ENCODE data around the gene GPAT2.
"Not testable (repeated sequence)": the region's sequence is repeated elsewhere in the genome, so short reads cannot be mapped to it uniquely, and the experiment has no call there.

GPAT2 gene

DNA sequence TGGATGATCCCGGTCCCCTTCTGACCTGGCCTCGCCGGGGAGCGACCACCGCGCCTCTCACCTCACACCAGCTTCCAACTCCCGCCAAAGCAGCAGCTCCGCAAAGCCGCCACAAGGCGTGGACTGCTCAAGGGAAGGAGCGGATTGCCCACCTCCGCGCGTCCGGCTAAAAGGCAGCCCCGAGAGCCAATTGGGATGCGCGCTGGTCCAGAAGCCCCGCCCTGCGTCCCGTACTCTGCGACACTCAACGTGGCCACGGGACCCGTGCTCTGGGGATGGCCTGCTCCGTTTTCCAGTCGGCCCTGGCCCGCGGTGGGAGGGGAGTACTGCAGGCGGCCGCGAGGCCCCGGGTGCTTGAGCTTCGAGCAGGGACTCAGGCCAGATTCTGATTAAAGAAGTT, at the start of gene GPAT2:
TSS of gene GPAT2 (minus strand) at position 125 of the 400 bp plus-strand sequence. CDS start 2,557 bp downstream, outside the sequence.
- DNase-seq (ENCODE audit: low spot score), result not testable (repeated sequence)

- DNase-seq (ENCODE audit: low spot score), result no peak
Observed at GRCh38 chr2:96083989-96084857, 49.5 kb upstream of the GPAT2 start.

GRCh38 chr2:96083064-96083939, 48.6 kb upstream of the GPAT2 start:
- no peak for DNase-seq (ENCODE audit: low spot score)

DNA sequence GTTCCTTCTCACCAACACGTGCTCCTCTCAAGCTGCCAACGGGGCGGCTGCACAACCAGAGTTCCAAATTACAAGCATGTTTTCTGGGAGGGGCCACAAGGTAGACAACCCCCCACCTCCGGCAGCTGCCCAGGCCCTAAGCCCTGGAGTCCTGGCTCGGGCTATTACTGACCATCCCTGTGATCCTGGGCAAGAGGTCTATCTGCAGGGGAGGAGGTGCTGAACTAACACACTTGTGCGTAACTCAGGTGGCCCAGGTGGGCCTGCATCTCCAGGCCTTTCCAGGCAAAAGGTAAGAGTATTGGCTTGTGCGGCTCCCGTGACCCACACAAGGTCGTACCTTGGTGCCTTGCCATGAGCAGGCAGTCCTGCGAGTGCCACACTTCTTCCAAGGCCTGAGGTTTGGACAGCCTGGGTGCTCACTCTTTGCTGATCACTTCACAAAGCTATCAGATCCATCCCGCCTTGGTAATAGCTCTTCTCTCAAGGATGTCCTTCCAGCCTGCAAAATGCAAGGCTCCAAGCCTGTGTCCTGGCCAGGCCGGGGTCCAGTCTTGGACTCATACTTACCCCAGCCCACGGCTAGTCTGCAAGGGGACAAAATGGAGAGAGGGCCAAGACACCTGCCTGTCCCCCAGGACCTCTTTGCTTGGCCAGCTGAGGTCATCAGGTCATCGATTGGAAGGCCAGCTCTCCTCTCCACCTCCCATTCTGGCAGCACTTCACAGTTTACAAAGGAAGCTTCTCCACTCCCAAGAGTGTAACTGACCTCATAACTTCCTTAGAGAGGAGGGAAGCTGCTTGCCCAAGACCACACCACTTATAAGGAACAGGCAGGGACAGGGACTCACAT, 47.7 kb upstream of the GPAT2 start:
- no peak for DNase-seq (ENCODE audit: low spot score)

GRCh38 chr2:96081042-96081441, 46.3 kb upstream of the GPAT2 start:
- no peak for DNase-seq (ENCODE audit: low spot score)

DNA sequence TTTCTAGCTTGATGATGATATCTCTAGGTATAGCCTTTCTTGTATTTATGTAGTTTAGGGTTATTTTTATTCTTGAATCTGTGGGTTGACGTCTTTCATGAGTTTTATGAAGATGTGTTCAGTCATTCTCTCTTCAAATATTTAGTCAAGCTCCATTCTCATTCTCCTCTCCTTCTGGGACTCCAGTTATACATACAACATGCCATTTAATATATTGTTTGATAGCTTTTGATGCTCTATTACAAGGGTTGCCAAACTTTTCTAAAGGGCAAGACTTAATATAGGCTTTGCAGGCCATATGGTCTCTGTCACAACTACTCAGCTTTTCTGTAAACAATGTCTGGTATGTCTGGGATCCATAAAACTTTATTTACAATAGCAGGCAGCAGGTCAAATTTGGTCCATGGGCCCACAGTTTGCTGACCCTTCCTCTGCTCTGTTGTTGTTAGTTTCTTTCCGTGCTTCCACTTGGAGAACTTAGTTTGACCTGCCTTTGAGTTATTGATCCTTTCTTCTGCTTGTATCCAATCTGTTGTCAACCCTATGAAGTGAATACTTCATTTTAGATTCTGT, 40.6 kb upstream of the GPAT2 start:
- no peak for DNase-seq (ENCODE audit: low spot score)

DNA sequence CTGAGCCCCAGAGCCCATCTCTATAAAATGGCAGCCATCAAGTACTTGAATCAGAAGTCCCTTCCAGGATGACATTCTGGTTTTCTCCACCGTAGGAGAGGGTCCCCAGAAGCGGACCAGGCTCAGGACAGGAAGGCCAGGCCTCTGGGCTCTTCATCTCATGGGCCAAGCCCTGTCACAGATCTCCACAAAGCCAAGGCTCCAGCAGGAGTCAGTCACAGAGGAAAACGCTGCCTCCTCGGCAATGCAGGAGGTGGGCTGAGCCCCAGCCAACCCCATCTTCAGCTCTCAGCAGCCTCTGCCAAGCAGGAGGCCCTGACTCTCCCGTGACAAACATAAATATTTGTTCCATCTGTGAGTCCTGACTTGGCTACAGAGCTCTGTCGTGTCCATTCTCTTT, 39.4 kb upstream of the GPAT2 start:
- no peak for DNase-seq (ENCODE audit: low spot score)

- no peak for DNase-seq (ENCODE audit: low spot score)
Observed at GRCh38 chr2:96073170-96073775, 38.6 kb upstream of the GPAT2 start.

DNA sequence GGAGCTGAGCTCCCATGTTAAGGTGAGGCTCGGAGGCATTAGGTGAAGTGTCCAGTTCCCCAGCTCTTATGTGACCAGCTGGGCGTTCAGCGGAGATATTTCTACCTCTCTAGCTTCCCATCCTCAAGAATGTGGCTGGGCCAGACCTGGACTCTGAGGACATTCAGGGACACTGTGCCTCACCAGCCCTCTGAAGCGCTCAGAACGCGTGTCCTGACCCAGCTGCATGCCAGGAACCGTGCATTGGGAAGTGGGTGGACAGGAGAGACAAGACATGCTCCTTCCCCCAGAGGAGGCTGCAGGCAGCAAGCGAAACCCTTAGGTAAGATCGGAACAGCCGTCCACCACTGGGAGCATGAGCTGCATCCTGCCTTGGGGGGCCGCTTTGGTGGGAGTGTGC, 38.0 kb upstream of the GPAT2 start:
- no peak for DNase-seq (ENCODE audit: low spot score)

- not testable (repeated sequence) for DNase-seq (ENCODE audit: low spot score)
Observed at GRCh38 chr2:96071977-96072491, 37.3 kb upstream of the GPAT2 start.

DNA sequence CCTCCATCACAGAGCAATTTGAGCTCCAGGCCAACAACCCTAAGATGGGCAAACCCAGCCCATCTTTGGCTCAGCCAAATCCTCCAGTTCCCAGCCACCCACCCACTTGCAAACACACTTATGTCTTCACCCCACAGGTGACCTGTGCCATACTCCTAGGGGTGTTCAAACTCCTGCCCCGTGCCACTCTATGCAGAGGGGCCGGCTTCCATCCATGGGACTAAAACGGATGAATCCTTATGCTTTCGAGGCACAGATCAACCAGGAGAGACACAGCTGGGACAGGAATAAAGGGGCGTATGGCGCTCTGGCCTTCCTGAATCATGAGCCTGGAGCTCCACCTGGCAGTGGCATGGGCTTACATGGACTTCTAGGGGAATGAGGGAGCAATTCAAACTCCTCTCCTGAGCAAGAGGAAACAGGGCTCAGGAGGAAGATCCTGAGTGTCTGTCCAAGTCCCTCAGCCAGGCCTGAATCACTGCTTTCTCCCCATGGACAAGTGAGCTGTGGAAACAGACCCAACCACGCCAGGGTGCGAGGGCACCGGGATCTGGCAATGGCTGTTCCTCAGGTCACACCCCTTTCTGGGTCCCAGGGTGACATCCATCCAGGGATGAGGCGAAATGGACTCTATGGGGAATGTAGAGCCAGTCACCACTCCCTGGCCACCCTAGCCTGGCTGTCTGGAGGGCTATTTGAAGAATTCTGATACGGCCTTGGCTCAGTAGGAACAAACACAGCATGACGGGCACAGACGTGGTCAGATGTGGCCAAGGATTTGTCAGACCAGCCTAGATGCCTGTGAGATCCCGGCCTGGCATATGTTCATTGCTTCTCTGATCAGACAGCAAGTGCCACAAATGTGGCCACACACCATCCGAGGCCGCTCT, 36.6 kb upstream of the GPAT2 start:
- DNase-seq (ENCODE audit: low spot score), result not testable (repeated sequence)

GRCh38 chr2:96070351-96070750, 35.6 kb upstream of the GPAT2 start:
- not testable (repeated sequence) for DNase-seq (ENCODE audit: low spot score)

DNA sequence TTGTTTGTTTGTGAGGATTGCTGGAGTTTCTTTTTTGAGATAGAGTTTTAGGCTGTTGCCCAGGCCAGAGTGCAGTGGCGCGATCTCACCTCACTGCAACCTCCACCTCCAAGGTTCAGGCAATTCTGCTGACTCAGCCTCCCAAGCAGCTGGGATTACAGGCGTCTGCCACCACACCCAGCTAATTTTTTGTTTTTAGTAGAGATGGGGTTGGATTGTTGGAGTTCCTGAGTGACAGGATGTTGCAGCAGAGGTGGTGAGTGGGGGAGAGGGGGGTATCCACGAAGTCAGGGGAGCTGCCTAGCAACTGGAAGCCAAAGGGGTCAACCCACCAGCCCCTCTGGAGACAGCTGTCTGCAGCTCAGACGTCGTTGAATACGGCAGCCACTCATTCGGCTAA, 35.2 kb upstream of the GPAT2 start:
- not testable (repeated sequence) for DNase-seq (ENCODE audit: low spot score)

DNA sequence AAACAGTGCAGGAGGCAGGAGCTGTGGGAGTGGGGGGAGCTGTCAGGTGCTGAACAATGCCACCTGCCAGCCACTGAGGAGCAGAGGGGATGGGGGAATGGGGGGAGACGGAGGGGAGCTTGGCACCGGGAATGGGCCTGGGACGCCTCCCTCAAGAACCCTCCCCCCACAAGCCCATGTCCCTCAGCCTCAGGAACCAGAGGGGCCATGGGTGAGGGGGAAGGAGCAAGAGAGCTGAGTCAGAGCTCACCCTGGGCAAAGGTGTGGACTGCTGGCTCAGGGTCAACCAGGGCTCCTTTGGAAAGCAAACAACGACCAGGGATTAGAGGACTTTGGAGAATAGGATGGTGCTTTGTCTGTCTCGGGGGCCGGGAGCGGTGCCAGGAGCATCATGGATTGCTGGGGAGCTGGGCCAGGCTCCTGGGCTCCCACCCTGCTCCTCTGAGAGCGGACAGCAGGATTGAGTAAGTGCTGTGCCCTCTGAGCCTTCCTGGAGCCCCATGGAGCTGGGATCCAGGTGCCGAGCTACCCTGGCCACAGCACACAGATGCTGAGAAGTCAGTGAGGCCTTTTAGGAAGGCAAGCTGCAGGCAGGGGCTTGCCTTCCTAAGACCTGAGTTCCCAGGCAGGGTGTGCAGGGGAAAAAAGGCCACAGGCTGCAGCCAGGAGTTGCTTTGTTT, 33.3 kb upstream of the GPAT2 start:
- DNase-seq (ENCODE audit: low spot score), result not testable (repeated sequence)

- DNase-seq (ENCODE audit: low spot score), result not testable (repeated sequence)
Observed at GRCh38 chr2:96067098-96067660, 32.5 kb upstream of the GPAT2 start.

DNA sequence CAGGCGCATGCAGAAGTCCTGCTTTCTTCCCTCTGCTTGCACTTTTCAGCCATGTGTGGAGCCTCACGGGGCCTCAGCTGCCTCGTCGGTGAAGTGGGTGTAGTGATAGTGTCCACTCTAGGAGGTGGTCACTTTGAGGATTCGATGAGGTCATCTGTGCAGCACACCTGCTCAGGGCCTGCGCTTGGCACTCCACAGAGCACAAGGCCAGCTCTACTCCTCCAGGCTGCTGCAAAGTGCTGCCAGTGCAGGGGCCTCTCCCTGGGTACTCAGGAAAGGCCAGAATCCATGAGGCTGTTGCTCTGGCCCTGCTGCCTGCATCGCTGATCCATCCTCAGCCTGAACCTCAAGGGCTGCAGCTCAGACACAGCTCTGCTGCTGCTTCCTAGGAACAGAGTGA, 31.8 kb upstream of the GPAT2 start:
- not testable (repeated sequence) for DNase-seq (ENCODE audit: low spot score)

DNA sequence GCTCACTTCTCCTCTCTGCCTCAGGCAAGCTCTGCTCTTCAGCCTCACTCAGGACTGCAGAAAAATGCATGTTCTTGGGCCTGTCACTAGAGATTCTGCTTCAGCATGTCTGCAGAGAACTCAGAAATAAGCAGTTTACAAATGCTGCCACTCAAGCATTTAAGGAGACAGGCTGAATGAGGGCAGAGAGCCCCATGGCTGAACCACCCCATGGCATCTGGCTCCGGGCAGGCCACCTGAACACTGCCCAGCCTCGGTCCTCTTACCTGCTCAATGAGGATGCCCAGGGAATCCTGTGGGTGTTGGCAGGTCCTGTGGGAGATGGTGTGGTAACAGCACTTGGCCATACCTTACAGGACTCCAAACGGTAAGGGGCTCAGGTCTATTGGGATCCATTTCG, 31.2 kb upstream of the GPAT2 start:
- not testable (repeated sequence) for DNase-seq (ENCODE audit: low spot score)

- DNase-seq (ENCODE audit: low spot score), result no peak
Observed at GRCh38 chr2:96065381-96065930, 30.7 kb upstream of the GPAT2 start.

- DNase-seq (ENCODE audit: low spot score), result not testable (repeated sequence)
Observed at GRCh38 chr2:96064760-96065159, 30.0 kb upstream of the GPAT2 start.

Data from COLO829 (cell line).